Brain pericyte (primary cell): ENCODE data around the gene ISLR.

ENCODE experiments used
- DNase-seq: peaks from one replicate; pipeline ENCODE4 v3.0.0-alpha.2; 2012; ENCODE audit warnings: low read depth, low spot score

Gene ISLR

GRCh38 chr15:74173380-74174218 lies at the start of gene ISLR:
ISLR (plus strand) TSS chr15:74173710; CDS start chr15:74174859, 1,149 bp downstream.
- DNase-seq, result peak; percentile 43

- DNase-seq, result no peak
Observed at GRCh38 chr15:74124196-74124595, 49.3 kb upstream of the ISLR start.

- DNase-seq, result no peak
Observed at GRCh38 chr15:74124759-74125158, 48.8 kb upstream of the ISLR start.

GRCh38 chr15:74127255-74127953 lies 46.1 kb upstream of the ISLR start:
- DNase-seq, result peak; percentile 49

GRCh38 chr15:74127954-74128784 lies 45.3 kb upstream of the ISLR start:
- DNase-seq, result no peak

- no peak for DNase-seq
Observed at GRCh38 chr15:74128785-74129585, 44.5 kb upstream of the ISLR start.

- DNase-seq, result no peak
Observed at GRCh38 chr15:74129586-74130154, 43.8 kb upstream of the ISLR start.

- DNase-seq, result no peak
Observed at GRCh38 chr15:74130155-74130848, 43.2 kb upstream of the ISLR start, which contains the start of gene ISLR2. ISLR2 (plus strand) TSS chr15:74130586; CDS start chr15:74132755, 2,169 bp downstream.

GRCh38 chr15:74130849-74131627 lies 42.5 kb upstream of the ISLR start:
- DNase-seq, result no peak

GRCh38 chr15:74131628-74132413 lies 41.7 kb upstream of the ISLR start:
- DNase-seq, result no peak

GRCh38 chr15:74132681-74133651 lies 40.5 kb upstream of the ISLR start:
- DNase-seq, result no peak

GRCh38 chr15:74133694-74134386 lies 39.7 kb upstream of the ISLR start:
- DNase-seq, result no peak

GRCh38 chr15:74134387-74135027 lies 39.0 kb upstream of the ISLR start:
- no peak for DNase-seq

GRCh38 chr15:74135041-74135565 lies 38.4 kb upstream of the ISLR start:
- no peak for DNase-seq

- DNase-seq, result no peak
Observed at GRCh38 chr15:74136540-74136813, 37.0 kb upstream of the ISLR start.

GRCh38 chr15:74136814-74137536 lies 36.5 kb upstream of the ISLR start:
- DNase-seq, result no peak
